Measurements from ENCODE around the gene NCOA1.

NCOA1 gene

GRCh38 chr2:24820175-24820513 is 329.1 kb downstream of the NCOA1 start:
- H3K4me3 ChIP-seq (ENCODE audit: insufficient read depth, low read depth, low read length, poor library complexity, severe bottlenecking): no peak overlapping the region
- peaks cover 24% of the 10 kb centered on the region for H3K36me3 ChIP-seq (ENCODE audit: control insufficient read depth, insufficient read depth, low read length)
- H3K27ac ChIP-seq (ENCODE audit: insufficient read depth, low read length, poor library complexity, severe bottlenecking): no peak overlapping the region
- H3K27me3 ChIP-seq (replicated peaks; ENCODE audit: control insufficient read depth, insufficient read depth, low read length, poor library complexity, severe bottlenecking): no peaks in the 10 kb centered on the region
- no peaks in the 10 kb centered on the region for H3K4me1 ChIP-seq (ENCODE audit: control insufficient read depth, insufficient read depth, low read length, poor library complexity, severe bottlenecking)
- H3K9me3 ChIP-seq (ENCODE audit: control insufficient read depth, low read length): no peaks in the 10 kb centered on the region
- no peak for DNase-seq

All from effector memory CD4-positive, alpha-beta T cell (primary cell).